SU-DHL-6 (cell line): ENCODE results near the gene UBE2E3.

Source experiments
- CTCF ChIP-seq: fragments of 200-600 bp; sonication (generic); IDR thresholded peaks from one replicate; pipeline ENCODE4 v1.5.1; 2017; ENCODE audit warnings: antibody characterized with exemption, mild to moderate bottlenecking, low read length, moderate library complexity; ENCODE audit not compliant: insufficient read depth, poor library complexity, severe bottlenecking
- EZH2phosphoT487 ChIP-seq: fragments of 200-600 bp; sonication (generic), shearing (Covaris generic); conservative IDR thresholded peaks from 2 replicates; pipeline ENCODE4 v1.6.1; 2018; ENCODE audit warnings: mild to moderate bottlenecking, antibody characterized with exemption, low read length, moderate library complexity, mixed read lengths

- TF ChIP-seq CTCF (no peak), EZH2phosphoT487 (no peak)
Measured at GRCh38 chr2:180947208-180947689, 33.2 kb upstream of the UBE2E3 start.
